WI38 (cell line): Measurements from ENCODE around the gene OPN5.

Experiments
- H3K4me3 ChIP-seq: 2 replicates; pipeline ENCODE4 v1.5.1; 2011; ENCODE audit warnings: low read depth, mild to moderate bottlenecking, control low read depth, low read length
- TF ChIP-seq, protein P1 (sequence below): IDR thresholded peaks from 2 replicates; pipeline ENCODE4 v1.5.1; 2012; ENCODE audit warnings: low read depth, mild to moderate bottlenecking, control low read depth, low read length

Gene OPN5

DNA sequence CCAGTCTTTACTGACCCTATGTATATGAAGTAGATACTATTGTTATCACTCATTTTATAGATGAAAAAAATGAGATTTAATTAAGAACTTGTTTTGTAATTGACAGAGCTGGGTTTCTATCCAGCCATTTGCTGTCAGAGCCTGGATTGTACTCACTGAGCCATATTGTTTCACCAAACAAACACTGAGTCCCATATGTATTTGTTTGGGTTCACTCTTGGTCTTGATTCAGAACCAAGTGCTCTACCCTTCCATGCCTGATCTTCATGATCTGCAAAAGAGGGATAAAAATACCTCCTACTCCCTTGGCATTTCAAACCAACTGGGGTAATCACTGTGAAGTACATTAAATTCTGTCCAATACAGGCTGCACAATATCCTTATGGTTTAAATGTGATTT is 52.4 kb downstream of the OPN5 start:
- H3K4me3 ChIP-seq: no peak overlapping the region
- TF ChIP-seq, protein P1, sequence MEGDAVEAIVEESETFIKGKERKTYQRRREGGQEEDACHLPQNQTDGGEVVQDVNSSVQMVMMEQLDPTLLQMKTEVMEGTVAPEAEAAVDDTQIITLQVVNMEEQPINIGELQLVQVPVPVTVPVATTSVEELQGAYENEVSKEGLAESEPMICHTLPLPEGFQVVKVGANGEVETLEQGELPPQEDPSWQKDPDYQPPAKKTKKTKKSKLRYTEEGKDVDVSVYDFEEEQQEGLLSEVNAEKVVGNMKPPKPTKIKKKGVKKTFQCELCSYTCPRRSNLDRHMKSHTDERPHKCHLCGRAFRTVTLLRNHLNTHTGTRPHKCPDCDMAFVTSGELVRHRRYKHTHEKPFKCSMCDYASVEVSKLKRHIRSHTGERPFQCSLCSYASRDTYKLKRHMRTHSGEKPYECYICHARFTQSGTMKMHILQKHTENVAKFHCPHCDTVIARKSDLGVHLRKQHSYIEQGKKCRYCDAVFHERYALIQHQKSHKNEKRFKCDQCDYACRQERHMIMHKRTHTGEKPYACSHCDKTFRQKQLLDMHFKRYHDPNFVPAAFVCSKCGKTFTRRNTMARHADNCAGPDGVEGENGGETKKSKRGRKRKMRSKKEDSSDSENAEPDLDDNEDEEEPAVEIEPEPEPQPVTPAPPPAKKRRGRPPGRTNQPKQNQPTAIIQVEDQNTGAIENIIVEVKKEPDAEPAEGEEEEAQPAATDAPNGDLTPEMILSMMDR: no peak

DNA sequence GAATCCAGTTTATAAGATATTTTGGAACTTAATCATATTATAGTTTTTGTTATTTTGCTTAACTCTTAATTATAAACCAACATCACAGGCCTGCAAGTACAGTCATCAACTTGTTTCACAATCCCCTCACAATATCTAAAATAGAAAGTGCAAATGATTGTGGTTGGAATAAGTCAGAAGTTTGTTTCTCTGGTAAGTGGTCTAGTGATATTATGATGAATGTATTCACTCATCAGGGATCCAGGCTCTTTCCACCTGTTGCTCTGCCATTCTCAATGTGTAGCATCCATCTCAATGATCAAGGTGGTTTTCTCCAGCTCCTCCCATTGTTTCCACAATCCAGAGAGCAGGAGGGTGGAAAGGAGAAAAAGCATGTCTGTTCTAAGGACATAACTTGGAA is 54.2 kb downstream of the OPN5 start:
- TF ChIP-seq, protein P1: no peak
- H3K4me3 ChIP-seq: no peak overlapping the region

DNA sequence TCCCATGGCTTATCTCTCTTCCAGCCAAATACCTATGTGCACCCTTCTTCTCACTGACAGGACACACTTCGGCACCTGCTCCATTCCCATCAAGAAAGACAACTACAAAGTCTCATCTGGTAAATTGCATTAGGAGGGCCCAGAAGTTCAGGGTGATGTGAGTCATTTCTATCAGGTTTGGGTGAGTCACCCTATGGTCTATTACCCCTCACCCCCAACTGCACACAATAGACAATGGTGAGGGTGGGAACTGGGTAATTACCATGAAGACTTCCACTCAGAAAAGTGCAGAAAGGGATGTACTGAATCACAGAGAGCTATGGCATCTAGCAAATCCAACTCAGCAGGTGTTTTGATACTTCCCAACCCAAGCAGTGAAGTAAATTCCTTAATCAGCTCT is 54.8 kb downstream of the OPN5 start:
- no peak overlapping the region for H3K4me3 ChIP-seq
- TF ChIP-seq, protein P1: no peak

DNA sequence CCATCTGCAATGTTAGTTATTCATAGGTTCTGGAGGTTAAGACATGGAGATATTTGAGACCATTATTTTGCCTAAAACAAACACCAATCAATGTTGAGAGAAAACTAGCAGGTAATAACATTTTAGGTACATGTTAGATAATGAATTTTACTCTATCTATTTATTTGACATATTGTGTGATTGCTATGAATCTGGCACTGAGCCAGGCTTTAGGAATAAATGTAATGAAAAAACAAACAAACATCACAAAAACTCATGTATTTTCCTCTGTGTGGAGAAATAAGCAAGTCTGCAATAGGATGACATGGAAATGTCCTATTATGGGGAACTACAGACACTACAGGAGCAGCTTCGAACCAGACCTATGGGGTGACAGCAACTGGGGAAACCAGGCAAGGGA is 57.8 kb downstream of the OPN5 start:
- no peak overlapping the region for H3K4me3 ChIP-seq
- TF ChIP-seq, protein P1: no peak

DNA sequence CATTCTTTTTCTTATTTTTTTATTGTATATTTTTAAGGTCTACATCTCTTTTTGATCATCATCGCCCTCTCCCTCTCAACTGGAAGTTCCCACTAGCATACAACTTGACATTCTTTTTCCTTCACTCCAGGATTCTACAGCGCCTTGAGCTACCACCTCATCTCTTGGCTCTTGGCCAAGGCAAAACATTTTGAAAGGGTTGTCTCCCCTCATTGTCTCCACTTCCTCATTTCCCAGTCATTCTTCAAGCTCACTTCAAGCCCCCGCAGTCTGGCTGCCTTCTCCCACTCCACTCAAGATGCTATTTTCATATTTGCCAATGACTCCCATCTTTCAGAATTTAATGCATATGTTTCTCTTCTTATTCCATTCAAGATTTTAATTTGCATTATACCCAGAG is 63.0 kb downstream of the OPN5 start:
- no peak overlapping the region for H3K4me3 ChIP-seq
- TF ChIP-seq, protein P1: no peak

DNA sequence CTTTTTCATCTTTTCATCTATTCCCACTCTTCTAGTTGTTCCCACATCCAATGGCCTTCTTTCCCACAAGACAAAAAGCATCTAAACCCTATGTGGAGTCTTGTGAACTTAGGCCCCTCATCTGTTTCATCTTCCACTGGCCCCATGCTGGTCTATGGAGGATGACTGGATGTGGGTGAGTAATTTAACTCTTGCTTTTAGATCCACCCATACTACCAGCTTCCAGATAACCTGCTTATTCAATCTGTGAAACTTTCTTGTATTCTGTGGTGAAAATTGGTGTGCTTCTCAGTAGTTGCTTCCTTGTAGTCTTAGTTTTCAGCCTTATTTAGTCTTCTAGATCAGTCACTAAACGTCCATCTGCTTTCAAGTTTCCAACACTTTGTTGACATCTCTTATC is 64.9 kb downstream of the OPN5 start:
- TF ChIP-seq, protein P1: no peak

DNA sequence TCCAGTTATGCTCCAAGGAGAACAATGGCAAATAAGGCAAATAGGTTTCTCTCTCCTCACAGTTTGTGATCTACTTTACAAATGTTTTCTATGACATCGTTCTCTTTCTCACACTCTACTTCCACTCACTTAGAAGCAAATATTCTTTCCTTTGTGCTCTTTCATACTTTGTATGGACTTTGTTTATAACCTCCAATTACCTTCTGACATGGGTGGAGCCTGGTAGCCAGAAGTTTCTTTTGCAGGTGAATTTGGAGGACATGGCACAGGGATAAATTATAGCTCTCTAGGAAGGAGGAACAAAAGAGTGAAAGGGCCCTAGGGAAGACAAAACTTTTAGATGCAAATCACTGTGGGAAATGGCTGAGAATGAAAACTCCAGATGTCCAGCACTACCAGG is 69.3 kb downstream of the OPN5 start:
- TF ChIP-seq, protein P1: no peak
- no peak overlapping the region for H3K4me3 ChIP-seq

More for the DNA sequence above, 64.9 kb downstream of the OPN5 start:
- no peak overlapping the region for H3K4me3 ChIP-seq
